Activated T-helper 1 cell treated with anti-CD3 and anti-CD28 coated beads, Interleukin-12 subunit alpha, Interleukin-12 subunit beta, Interleukin-2, Interleukin-4 antibody, amounts not matched to agents 30 ng/mL and 10 ng/mL and 1 ng/mL, durations not matched to agents 14 hours and 24 hours and 36 hours (primary cell): ENCODE data around the gene FILIP1L. TPM values are rescaled to one million over a fixed set of nuclear protein-coding genes. Genes with fewer than 3 reads are reported as not detected.

Source experiments
- DNase-seq: peaks from one replicate; pipeline ENCODE4 v3.0.0; 2021; ENCODE audit warnings: low spot score
- H3K27ac Mint-ChIP-seq: one replicate; pipeline ENCODE4 v1.8.0; 2021; ENCODE audit warnings: mild to moderate bottlenecking, mixed read lengths
- H3K27me3 Mint-ChIP-seq: one replicate; pipeline ENCODE4 v1.8.0; 2022; ENCODE audit warnings: mild to moderate bottlenecking, moderate library complexity, mixed read lengths; ENCODE audit not compliant: insufficient read depth
- H3K36me3 Mint-ChIP-seq: one replicate; pipeline ENCODE4 v1.8.0; 2021; ENCODE audit warnings: low read depth, mixed read lengths
- H3K4me1 Mint-ChIP-seq: one replicate; pipeline ENCODE4 v1.8.0; 2021; ENCODE audit warnings: low read depth, mixed read lengths
- H3K4me3 Mint-ChIP-seq: one replicate; pipeline ENCODE4 v1.8.0; 2021; ENCODE audit warnings: mild to moderate bottlenecking, moderate library complexity, mixed read lengths
- H3K9me3 Mint-ChIP-seq: one replicate; pipeline ENCODE4 v1.8.0; 2021; ENCODE audit warnings: mixed read lengths
- intact Hi-C: fragments of 100-400 bp; cut with micrococcal nuclease; formaldehyde crosslinking; loops from one replicate; pipeline ENCODE4 v1.15.1; 2024
- total RNA-seq: library from RNA; stranded (reverse); gene quantifications from 2 replicates; pipeline ENCODE4 v1.2.3, GENCODE V29; 2022

The FILIP1L gene
- total RNA-seq, 1 donor from 2014 or later: 2.9 TPM

GRCh38 chr3:99960123-99960878, 154.0 kb downstream of the FILIP1L start:
- Mint-ChIP-seq H3K27me3 (no peaks in the 10 kb centered on the region), H3K4me1 (peaks cover 15% of the 10 kb centered on the region), H3K36me3 (no peaks in the 10 kb centered on the region), H3K27ac (no peak overlapping the region), H3K9me3 (no peaks in the 10 kb centered on the region), H3K4me3 (no peak overlapping the region)
- intact Hi-C loops: loop anchor here (5.0 kb wide), 1 partner anchor 78 kb away; no protein-coding TSS in a partner anchor
- no peak for DNase-seq

DNA sequence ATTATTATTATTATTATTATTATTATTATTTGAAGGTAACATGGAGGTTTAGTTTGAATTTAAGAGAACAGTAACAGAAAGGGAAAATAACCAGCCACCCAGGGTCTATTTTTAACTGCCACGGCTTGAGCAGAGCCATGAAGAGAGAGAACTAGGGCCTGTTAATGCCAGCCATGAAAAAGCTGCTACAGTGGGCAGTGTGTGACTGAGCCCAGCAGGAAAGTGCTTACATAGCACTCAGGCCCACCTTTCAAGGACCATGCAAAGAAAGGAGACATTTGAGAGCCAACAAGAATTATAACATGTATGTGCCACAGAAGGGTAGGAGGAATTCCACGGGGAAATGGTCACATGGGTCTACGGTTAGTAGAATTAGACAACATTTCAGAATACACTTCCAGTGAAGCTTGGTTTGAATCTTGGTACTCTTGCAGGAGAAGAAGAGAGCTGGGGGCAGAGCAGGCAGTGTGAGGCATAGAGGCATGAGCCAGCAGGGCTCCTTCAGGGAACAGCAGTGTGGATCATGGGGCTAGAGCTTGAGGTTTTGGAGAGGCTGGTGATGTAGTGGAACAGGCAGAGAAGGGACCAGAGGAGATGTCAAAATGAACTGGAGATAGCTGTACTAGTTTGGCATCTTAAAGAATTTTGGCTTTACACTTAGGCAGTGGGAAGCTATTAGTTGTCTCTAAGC, 155.9 kb downstream of the FILIP1L start:
- no peaks in the 10 kb centered on the region for H3K27me3 Mint-ChIP-seq
- no peak for DNase-seq
- intact Hi-C loops: no loop called here
- H3K36me3 Mint-ChIP-seq: no peaks in the 10 kb centered on the region
- no peak overlapping the region for H3K4me3 Mint-ChIP-seq
- no peak overlapping the region for H3K27ac Mint-ChIP-seq
- H3K4me1 Mint-ChIP-seq: peaks cover 11% of the 10 kb centered on the region
- H3K9me3 Mint-ChIP-seq: no peaks in the 10 kb centered on the region

DNA sequence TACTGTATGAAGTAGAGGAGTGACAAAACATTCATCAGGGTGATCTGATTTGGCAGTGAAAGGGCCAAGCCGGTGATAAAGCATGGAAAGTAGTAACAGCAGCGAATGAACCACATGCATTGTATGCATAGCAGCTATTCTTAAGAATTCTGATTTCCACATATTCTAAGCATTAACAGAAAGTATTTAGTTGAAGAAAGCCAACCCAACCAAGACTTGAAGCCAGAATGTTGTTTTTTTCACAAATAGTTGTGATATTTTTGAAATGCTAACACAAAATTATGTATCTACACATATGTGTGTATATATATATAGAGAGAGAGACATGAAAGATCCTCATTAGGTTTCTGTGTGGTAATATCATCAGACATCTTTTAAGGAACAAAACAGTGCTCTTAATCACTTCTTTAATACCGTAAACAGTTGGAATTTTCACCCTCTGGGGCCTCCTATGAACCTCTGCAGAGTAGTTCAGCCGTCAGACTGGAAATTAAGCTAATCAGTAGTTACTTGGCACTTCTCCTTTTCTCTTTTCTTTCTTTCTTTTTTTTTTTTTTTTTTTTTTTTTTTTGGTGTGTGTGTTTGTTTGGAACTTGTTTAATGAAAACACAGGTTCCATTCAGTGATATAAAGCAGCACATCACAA, 157.0 kb downstream of the FILIP1L start:
- Mint-ChIP-seq H3K4me1 (peaks cover 15% of the 10 kb centered on the region), H3K4me3 (no peak overlapping the region), H3K27ac (no peak overlapping the region), H3K27me3 (no peaks in the 10 kb centered on the region), H3K9me3 (no peaks in the 10 kb centered on the region), H3K36me3 (no peaks in the 10 kb centered on the region)
- DNase-seq: no peak
- intact Hi-C loops: no loop called here

DNA sequence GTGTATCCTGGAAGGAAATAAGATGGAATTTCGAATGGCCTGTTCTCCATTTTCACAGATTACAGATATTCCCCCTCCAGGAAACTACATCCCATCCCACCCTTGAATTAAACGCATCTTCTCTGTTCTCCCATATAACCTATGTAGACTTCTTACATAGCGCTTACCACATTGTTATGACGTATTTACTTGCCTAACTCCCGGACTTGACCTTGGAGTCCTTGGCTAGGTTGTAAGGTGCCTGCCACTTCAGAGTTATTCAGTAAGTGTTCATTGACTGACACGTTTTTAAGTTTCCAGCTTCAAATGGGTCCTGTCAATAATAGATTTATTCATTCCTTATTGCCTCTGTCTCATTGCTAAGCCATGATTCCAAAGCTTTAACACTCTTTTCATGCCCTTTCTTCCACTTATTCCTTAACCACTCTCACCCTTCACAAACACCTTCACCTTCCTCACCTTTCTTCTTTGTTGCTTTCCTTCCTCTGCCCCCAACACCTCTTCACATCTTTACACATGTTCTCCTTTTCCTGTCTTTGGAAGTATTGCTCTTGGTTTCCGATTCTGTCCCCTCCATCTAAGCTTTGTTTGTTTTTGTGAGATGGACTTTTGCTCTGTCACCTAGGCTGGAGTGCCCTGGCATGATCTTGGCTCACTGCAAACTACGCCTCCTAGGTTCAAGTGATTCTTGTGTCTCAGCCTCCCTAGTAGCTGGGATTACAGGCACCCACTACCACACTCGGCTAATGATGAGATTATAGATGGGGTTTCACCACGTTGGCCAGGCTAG, 158.3 kb downstream of the FILIP1L start:
- no peaks in the 10 kb centered on the region for H3K9me3 Mint-ChIP-seq
- intact Hi-C loops: no loop called here
- DNase-seq: no peak
- H3K27me3 Mint-ChIP-seq: no peaks in the 10 kb centered on the region
- no peak overlapping the region for H3K4me3 Mint-ChIP-seq
- peaks cover 11% of the 10 kb centered on the region for H3K4me1 Mint-ChIP-seq
- no peak overlapping the region for H3K27ac Mint-ChIP-seq
- no peaks in the 10 kb centered on the region for H3K36me3 Mint-ChIP-seq

DNA sequence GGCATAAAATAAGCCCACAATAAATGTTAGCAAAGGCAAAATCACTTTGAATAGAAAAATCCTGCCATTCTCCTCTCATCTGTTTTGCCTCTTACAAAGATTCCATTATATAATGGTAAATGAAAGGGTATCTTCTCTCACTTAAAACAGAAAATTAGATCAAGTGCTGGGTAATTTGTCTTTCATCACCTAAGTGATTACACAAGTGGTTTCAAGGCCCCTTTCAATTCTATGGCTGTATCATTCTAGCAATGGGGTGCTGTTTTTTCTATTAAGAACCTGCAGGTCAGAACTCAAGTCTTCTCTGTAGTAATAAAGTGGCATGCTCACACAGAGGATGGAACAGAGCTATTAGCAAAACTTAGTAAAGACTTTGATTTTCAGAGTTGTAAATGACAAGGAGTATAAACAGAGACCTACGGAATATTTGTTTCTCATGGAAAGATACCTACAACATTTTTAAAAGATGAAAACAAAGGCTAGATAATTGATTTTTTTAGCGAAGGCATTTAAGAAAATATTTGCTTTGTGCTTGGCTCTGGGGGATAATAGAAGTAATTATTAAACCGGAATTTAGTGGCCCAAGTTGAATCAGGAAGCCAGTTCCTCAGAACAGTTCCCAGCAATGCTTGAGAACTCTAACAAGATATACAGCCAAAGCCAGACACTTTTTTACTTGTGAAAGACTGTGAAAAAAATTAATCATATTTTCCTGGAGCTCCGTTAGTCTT, 159.2 kb downstream of the FILIP1L start:
- peaks cover 18% of the 10 kb centered on the region for H3K4me1 Mint-ChIP-seq
- DNase-seq: no peak
- no peak overlapping the region for H3K4me3 Mint-ChIP-seq
- H3K9me3 Mint-ChIP-seq: no peaks in the 10 kb centered on the region
- no peak overlapping the region for H3K27ac Mint-ChIP-seq
- H3K27me3 Mint-ChIP-seq: no peaks in the 10 kb centered on the region
- intact Hi-C loops: no loop called here
- H3K36me3 Mint-ChIP-seq: no peaks in the 10 kb centered on the region

GRCh38 chr3:99953596-99953995, 160.7 kb downstream of the FILIP1L start:
- DNase-seq: no peak
- Mint-ChIP-seq H3K4me1 (peaks cover 18% of the 10 kb centered on the region), H3K27me3 (no peaks in the 10 kb centered on the region), H3K9me3 (no peaks in the 10 kb centered on the region), H3K27ac (no peak overlapping the region), H3K4me3 (no peak overlapping the region), H3K36me3 (no peaks in the 10 kb centered on the region)
- intact Hi-C loops: no loop called here

GRCh38 chr3:99952306-99952705, 162.0 kb downstream of the FILIP1L start:
- Mint-ChIP-seq H3K27ac (no peak overlapping the region), H3K27me3 (no peaks in the 10 kb centered on the region), H3K4me3 (no peak overlapping the region), H3K36me3 (no peaks in the 10 kb centered on the region), H3K9me3 (no peaks in the 10 kb centered on the region), H3K4me1 (peaks cover 18% of the 10 kb centered on the region)
- intact Hi-C loops: no loop called here
- DNase-seq: no peak

- Mint-ChIP-seq H3K27ac (no peak overlapping the region), H3K4me3 (no peak overlapping the region), H3K36me3 (no peaks in the 10 kb centered on the region), H3K27me3 (no peaks in the 10 kb centered on the region), H3K9me3 (no peaks in the 10 kb centered on the region), H3K4me1 (peaks cover 18% of the 10 kb centered on the region)
- no peak for DNase-seq
- intact Hi-C loops: no loop called here
These were observed 162.6 kb downstream of the FILIP1L start for GRCh38 chr3:99951701-99952100.

DNA sequence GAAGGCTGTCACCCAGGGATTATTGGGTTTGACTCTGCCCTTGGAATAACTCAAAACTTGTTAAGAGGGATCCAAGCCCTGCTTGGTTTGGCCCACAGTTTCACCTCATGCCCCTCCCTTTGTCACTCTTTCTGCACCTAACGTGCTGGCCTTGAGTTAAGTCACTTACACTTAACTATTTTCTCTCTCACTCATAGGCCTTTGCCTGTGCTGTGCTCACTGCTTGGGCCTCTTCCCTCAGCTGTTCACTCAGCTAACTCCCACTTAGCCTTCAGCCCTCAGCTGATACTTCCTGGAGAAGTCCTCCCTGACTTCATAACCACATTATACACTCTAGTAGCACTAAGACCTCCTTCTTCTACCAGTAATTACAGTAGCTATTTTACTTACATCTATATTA, 163.4 kb downstream of the FILIP1L start:
- no peak for DNase-seq
- no peak overlapping the region for H3K27ac Mint-ChIP-seq
- intact Hi-C loops: no loop called here
- no peaks in the 10 kb centered on the region for H3K27me3 Mint-ChIP-seq
- peaks cover 18% of the 10 kb centered on the region for H3K4me1 Mint-ChIP-seq
- no peaks in the 10 kb centered on the region for H3K9me3 Mint-ChIP-seq
- no peaks in the 10 kb centered on the region for H3K36me3 Mint-ChIP-seq
- H3K4me3 Mint-ChIP-seq: no peak overlapping the region

- no peaks in the 10 kb centered on the region for H3K27me3 Mint-ChIP-seq
- H3K4me1 Mint-ChIP-seq: peaks cover 18% of the 10 kb centered on the region
- H3K36me3 Mint-ChIP-seq: no peaks in the 10 kb centered on the region
- H3K9me3 Mint-ChIP-seq: no peaks in the 10 kb centered on the region
- no peak overlapping the region for H3K4me3 Mint-ChIP-seq
- intact Hi-C loops: no loop called here
- no peak overlapping the region for H3K27ac Mint-ChIP-seq
- no peak for DNase-seq
These were observed 164.2 kb downstream of the FILIP1L start for GRCh38 chr3:99949956-99950670.

GRCh38 chr3:99948467-99949089, 165.7 kb downstream of the FILIP1L start:
- no peaks in the 10 kb centered on the region for H3K36me3 Mint-ChIP-seq
- H3K27me3 Mint-ChIP-seq: no peaks in the 10 kb centered on the region
- intact Hi-C loops: no loop called here
- no peak overlapping the region for H3K4me3 Mint-ChIP-seq
- no peak overlapping the region for H3K27ac Mint-ChIP-seq
- DNase-seq: no peak
- no peaks in the 10 kb centered on the region for H3K9me3 Mint-ChIP-seq
- H3K4me1 Mint-ChIP-seq: peaks cover 14% of the 10 kb centered on the region
